ENCODE data around the gene HOXB7. TPM values are rescaled to one million over a fixed set of nuclear protein-coding genes. Genes with fewer than 3 reads are reported as not detected.

The HOXB7 gene
- total and polyA plus RNA-seq, 9 donors: 0.23 to 6.9 (median 1.3) TPM

DNA sequence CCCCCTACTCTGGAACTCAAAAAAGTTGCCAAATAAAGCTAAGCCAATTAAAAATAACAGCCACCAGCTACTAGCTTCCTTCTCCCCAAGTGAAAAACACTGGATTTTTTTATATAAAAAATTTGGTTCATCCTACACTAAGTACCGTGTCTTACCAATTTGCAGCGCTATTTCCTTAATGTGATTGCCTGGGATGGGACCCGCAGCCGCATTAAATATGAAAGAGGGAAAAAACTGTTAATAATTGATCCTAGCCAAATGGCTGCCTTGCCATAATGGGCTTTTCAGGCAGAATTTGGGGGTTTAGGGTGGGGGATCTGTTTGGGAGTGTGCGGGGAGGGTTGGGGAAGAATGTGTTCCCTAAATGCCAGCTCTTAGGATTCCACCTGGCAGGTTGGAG, 13.3 kb upstream of the HOXB7 start:
- intact Hi-C loops (cut with DNase I): loop anchor here in 1 of 4 donors (10.0 kb wide), 1 partner anchor 289 kb away; no protein-coding TSS in a partner anchor
- no peak overlapping the region for H3K27ac ChIP-seq
- TF ChIP-seq EP300 (IDR thresholded peaks at IDR 0.05): no peak
- H3K27me3 ChIP-seq: peaks cover 8% of the 10 kb centered on the region
- WGBS, 3 donors: 8 to 12% (median 10%) methylated on average over 5 of the region's 5 CpGs
- H3K36me3 ChIP-seq: no peaks in the 10 kb centered on the region
- peaks cover 2% of the 10 kb centered on the region for H3K4me1 ChIP-seq (ENCODE audit: insufficient read depth)
- H3K4me3 ChIP-seq: no peak overlapping the region
- H3K9me3 ChIP-seq: no peaks in the 10 kb centered on the region
- no peak for DNase-seq

DNA sequence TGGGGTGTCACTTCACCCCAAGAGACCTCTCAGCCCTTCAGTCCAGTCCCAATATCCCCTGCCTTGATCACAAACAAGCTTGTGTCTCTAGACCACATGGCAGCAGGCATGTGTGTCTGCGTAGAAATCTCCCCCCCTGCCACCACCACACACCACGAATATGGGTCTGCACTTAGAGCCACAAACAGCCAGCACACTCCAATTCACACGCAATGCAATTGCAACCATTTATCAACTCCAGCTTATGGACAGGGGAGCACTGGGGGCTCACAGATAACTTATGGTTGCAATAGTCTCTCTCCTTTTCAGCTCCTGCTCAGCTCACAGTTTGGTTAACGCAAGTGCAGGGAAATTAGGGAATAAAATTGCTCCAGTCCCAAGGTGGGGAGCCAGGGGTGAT, 12.8 kb upstream of the HOXB7 start:
- no peak overlapping the region for H3K4me3 ChIP-seq
- no peak for DNase-seq
- peaks cover 2% of the 10 kb centered on the region for H3K4me1 ChIP-seq (ENCODE audit: insufficient read depth)
- H3K36me3 ChIP-seq: no peaks in the 10 kb centered on the region
- 18 to 26% (median 20%) methylated on average over 4 of the region's 4 CpGs for WGBS, 3 donors
- H3K9me3 ChIP-seq: no peaks in the 10 kb centered on the region
- H3K27me3 ChIP-seq: peaks cover 8% of the 10 kb centered on the region
- intact Hi-C loops (cut with DNase I): loop anchor here in 1 of 4 donors (10.0 kb wide), 1 partner anchor 289 kb away; no protein-coding TSS in a partner anchor
- H3K27ac ChIP-seq: no peak overlapping the region
- TF ChIP-seq EP300 (IDR thresholded peaks at IDR 0.05): no peak
- TF ChIP-seq, protein P1, sequence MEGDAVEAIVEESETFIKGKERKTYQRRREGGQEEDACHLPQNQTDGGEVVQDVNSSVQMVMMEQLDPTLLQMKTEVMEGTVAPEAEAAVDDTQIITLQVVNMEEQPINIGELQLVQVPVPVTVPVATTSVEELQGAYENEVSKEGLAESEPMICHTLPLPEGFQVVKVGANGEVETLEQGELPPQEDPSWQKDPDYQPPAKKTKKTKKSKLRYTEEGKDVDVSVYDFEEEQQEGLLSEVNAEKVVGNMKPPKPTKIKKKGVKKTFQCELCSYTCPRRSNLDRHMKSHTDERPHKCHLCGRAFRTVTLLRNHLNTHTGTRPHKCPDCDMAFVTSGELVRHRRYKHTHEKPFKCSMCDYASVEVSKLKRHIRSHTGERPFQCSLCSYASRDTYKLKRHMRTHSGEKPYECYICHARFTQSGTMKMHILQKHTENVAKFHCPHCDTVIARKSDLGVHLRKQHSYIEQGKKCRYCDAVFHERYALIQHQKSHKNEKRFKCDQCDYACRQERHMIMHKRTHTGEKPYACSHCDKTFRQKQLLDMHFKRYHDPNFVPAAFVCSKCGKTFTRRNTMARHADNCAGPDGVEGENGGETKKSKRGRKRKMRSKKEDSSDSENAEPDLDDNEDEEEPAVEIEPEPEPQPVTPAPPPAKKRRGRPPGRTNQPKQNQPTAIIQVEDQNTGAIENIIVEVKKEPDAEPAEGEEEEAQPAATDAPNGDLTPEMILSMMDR (IDR thresholded peaks at IDR 0.05): no peak
- no peak for TF ChIP-seq POLR2A (IDR thresholded peaks at IDR 0.05)

DNA sequence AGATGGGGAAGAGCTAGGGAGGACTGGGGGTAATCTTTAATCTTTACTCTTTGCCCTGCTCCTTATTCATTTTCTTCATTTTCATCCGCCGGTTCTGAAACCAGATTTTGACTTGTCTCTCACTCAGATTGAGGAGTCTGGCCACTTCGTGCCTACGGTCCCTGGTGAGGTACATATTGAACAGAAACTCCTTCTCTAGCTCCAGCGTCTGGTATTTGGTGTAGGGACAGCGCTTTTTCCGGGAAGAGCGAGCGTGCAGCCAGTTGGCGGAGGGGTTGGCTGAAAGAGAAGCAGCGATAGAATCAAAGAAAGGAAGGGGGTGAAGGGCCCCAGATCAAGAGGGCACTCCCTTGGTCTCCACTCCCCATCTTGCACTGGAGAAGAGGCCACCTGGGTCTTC, 12.0 kb upstream of the HOXB7 start:
- H3K27ac ChIP-seq: no peak overlapping the region
- H3K27me3 ChIP-seq: peaks cover 8% of the 10 kb centered on the region
- WGBS, 3 donors: 17 to 23% (median 20%) methylated on average over 11 of the region's 11 CpGs
- no peak for DNase-seq
- TF ChIP-seq, protein P1 (IDR thresholded peaks at IDR 0.05): no peak
- TF ChIP-seq POLR2A (IDR thresholded peaks at IDR 0.05) (no peak), EP300 (IDR thresholded peaks at IDR 0.05) (no peak)
- no peaks in the 10 kb centered on the region for H3K9me3 ChIP-seq
- H3K36me3 ChIP-seq: no peaks in the 10 kb centered on the region
- peaks cover 2% of the 10 kb centered on the region for H3K4me1 ChIP-seq (ENCODE audit: insufficient read depth)
- intact Hi-C loops (cut with DNase I): loop anchor here in 1 of 4 donors (10.0 kb wide), 1 partner anchor 288 kb away; no protein-coding TSS in a partner anchor
- H3K4me3 ChIP-seq: no peak overlapping the region

DNA sequence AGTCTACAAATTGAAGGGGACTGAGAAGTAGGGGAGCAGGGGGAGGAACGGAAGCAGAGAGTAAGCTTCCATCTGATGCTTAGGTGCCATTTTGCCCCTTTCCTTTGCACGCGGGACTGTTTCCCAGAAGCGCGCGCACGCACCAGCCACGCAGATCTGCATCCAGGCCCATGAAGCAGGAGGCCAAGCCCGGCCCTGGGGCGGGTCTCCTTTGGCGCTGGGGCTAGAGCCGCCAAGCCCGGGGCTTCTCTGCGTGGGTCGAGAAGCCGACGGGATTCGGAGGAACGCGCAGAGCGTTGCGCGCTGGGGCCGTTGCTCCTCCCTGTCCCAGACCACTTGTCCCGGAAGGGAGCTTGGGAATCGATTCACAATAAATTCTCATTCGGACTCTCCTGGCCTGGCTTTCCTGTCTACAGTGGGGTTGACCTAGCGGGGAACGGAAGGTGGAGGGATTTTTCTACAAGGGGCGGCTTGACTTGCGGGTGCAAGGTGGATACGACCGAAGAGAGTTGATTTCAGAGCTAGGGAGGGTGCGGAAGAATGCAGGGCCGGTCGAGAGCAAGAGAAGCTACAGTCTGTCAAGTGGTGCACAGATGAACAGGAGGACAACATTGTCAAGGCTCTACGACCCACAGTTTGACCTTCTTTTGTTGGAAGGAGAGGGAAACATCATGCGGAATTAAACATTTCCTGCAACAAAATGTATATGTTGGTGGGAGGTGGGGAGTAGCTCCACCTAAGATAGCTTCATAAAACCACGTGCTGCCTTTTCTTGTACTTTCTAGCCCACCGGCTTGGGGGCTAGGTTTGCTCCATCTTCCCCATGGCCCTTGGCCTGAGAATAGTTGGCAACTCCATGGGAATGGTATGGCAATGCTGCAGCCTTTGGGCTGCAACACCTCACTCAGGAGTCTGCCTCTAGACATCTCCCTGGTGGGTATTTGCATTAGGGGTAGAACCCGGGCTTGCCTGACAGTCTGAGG, 10.9 kb upstream of the HOXB7 start:
- intact Hi-C loops (cut with DNase I): loop anchor here in 1 of 4 donors (10.0 kb wide), 1 partner anchor 287 kb away; no protein-coding TSS in a partner anchor
- H3K9me3 ChIP-seq: no peaks in the 10 kb centered on the region
- peaks cover 2% of the 10 kb centered on the region for H3K4me1 ChIP-seq (ENCODE audit: insufficient read depth)
- peaks cover 8% of the 10 kb centered on the region for H3K27me3 ChIP-seq
- no peaks in the 10 kb centered on the region for H3K36me3 ChIP-seq
- 7 to 13% (median 10%) methylated on average over 41 of the region's 41 CpGs for WGBS, 3 donors
- no peak overlapping the region for H3K27ac ChIP-seq
- no peak for DNase-seq
- TF ChIP-seq, protein P1 (IDR thresholded peaks at IDR 0.05): no peak
- TF ChIP-seq EP300 (IDR thresholded peaks at IDR 0.05) (no peak), POLR2A (IDR thresholded peaks at IDR 0.05) (no peak)
- H3K4me3 ChIP-seq: no peak overlapping the region
